NT2/D1 (cell line): Measurements from ENCODE around the gene ZBTB47.

Experiments used
- SUZ12 ChIP-seq: IDR thresholded peaks from 2 replicates; pipeline ENCODE4 v1.6.1; 2011; ENCODE audit not compliant: insufficient read length, insufficient read depth; ENCODE audit errors: extremely low read depth
- YY1 ChIP-seq: IDR thresholded peaks from 2 replicates; pipeline ENCODE4 v1.6.1; 2011; ENCODE audit not compliant: insufficient read length, insufficient read depth

DNA sequence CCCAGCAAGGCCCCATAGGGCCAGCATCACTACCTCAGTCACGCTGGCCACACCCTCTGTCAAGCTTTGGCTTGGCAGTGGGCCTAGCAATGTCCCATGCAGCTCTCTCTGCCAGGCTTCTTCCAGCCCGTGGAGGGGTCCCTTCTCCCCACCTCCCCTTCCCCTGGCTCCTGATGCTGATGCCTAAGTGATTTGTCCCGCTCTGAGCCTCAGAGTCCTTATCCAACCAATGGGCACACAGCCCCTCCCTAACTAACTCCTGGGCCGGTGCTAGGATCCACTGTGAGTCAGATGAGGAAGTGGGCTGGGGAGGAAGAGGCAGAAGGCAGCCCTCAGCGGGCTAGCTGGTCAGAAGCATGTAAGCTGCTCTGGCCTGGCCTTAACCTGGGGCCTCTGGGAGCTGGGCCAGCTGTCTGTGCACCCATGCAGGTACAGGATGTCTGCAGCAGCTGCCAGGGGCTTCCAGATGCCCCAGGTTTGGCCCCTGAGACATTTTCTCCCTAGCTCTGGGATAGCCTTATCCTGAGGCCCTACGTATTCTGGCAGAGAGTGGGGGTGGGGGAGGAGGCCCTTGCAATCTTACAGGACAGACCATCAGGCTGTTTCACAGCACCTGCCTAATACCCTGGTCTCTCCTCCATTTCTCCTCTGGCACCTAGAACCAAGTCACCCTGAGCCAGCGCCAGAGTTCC is 740 bp upstream of the ZBTB47 start:
- TF ChIP-seq SUZ12 (no peak), YY1 (no peak)
